ENCODE results near the gene PRRX1.

PRRX1 gene

DNA sequence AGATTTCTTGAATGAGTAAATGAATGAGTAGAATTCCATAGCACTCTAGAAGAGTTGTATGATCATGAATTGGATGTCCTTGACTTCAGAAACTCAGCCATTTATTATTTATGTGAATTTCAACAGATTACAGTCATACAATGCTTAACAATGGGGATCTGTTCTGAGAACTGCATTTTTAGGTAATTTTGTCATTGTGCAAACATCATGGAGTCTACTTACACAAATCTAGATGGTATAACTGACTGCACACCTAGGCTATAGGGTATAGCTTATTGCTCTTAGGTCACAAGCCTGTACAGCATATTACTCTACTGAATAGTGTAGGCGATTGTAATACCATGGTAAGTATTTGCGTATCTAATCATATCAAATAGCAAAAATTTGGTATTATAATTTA is 59.6 kb downstream of the PRRX1 start:
- no peak for DNase-seq

GRCh38 chr1:170725326-170725725 is 61.4 kb downstream of the PRRX1 start:
- no peak for DNase-seq

GRCh38 chr1:170727963-170728362 is 64.0 kb downstream of the PRRX1 start:
- no peak for DNase-seq

DNA sequence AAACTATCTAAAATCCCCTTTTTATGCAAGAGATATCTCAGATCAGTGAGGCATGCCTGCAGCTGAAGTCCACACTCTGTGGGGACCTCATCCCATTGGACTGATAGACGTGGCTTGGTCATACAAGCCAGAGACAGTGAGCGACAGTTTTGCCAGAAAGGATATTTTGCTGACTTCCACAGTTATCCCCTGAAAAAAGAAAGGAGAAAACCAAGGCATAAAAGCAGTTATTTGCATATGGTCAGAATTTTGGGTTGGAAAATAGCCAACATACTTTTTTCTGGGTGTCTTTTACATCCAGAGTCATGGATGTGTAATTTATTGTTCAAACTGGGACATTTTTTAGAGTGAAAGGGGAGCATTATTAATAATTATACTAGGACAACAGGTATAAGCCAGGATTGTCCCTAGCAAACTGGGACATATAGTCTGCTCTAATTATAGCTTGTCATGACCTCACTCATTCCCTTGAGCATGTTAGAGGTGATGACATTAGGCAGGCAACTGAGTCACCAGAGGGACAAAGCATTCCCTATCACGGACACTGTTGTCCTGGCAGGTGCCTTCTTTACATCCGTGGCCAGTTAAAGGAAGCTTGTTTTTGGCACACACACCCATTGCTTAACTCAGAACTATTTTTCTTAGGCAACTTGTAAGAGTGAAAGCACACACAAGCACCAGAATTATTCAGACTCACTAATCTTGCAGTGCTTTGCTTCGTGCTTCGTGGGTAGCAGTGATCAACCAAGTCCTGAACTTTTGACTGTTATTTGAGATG is 65.5 kb downstream of the PRRX1 start:
- DNase-seq, result no peak

GRCh38 chr1:170730014-170730413 is 66.1 kb downstream of the PRRX1 start:
- no peak for DNase-seq

DNA sequence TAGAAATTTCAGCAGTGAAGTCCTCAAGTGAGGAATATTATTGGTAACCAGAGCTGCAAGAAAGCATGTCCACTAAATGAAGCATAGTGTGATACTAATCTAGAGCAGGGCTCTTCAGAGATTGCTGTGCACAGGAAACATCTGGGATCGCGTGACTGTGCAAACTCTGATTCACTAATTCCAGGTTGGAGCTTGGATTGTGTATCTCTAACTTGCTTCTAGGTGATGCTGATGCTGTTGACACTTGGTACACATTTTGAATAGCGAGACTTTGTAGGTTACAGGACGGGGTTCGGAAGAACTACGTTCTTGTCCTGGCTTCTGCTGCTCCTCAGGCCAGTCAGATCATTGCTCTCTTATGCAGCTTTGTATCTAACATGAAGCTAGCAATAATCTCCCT is 66.5 kb downstream of the PRRX1 start:
- DNase-seq, result no peak

DNA sequence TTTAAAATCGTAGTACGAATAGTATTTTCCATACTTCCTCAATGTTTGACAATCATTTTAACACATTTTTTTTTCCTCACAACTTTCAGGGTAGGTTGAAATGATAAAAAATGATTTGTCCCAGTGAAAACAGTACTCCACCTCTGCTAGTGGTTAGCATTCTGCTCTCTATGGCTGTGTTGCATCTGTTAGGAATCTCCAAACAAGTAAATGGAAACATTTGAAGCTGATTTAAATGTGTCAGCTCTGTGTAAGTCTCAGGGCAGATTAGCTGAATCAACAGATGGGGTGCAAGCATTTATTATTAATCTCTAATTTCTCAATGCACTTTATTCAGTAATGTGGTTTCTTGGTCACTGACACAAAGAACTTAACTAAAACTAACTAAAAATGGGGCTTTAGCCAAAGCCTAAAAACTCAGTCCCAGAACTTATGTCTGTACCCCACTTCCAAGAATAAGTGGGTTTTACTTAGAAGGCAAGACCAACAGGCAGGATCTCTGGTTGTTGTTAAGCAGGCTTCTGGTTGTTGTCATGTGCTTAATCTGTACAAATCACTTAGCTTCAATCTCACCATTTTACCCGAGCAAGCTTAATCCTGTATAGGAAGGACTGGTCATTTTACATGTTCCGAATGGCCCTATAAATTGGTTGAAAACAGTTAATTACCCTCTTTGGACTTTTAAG is 67.8 kb downstream of the PRRX1 start:
- DNase-seq, result no peak

DNA sequence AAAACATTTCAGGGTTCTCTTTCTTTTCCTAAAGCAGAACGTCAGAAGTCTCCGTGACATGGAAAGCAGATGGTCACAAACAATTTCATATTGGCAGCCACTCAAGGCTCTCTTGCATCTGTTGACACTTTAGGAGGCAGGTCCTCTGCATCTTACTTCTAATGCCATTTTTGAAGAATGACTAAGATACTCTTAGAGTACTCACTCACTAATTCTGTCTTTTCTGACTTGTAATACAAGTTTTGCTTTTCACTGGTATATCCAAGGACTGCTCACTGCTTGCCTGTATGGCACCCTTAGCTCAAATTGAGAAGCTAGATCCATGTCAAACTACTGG is 68.3 kb downstream of the PRRX1 start:
- DNase-seq, result no peak

DNA sequence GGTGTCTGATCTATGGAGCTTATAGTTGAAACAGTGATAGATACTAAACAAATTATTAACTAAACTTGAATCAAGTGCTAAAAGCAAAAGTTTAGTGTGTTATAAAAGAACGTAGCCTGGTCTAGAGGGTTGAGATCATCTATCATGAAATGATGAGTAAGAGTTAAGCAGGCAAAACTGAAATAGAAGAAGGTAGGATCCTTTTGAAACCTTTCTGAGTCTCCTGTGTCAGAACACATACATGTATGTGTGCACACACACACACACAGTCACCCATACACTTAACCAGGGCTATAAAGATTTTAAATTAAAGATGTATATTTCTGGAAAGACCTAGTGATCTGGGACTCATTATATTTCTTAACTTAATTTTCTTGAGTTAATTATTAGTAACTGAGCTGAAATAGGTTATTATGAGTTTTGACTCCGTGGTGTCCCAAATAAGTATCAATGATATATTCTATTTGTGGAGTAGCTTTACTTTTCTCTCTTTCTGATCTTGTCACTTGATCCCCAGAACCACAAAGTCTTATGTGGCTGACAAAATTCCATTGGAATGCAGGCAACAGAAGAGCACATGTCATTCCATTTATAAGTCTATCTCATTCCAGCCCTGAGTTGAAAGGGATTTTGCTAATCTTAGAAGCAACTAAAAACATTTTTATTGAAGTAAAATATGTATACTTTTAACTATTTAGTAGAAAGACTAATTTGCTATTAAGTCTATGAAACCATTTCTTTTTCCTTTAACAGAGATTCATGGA is 70.7 kb downstream of the PRRX1 start:
- no peak for DNase-seq

GRCh38 chr1:170735366-170736263 is 71.7 kb downstream of the PRRX1 start:
- no peak for DNase-seq

- no peak for DNase-seq
Measured at GRCh38 chr1:170739803-170740202, 75.9 kb downstream of the PRRX1 start.

DNA sequence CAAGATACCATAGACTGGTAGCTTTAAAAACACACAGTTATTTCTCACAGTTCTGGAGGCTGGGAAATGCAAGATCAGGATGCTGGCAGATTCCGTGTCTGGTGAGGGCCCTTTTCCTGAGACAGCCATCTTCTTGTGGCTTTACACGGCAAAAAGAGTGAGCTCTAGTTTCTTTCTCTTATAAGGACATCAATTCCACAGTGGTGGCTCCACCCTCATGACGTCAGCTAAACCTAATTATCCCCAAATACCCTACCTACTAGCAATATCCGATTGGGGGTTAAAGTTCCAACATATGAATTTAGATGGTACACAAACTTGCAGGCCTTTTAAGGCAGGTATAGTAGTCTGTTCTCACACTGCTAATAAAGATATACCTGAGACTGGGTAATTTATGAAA is 77.7 kb downstream of the PRRX1 start:
- DNase-seq, result no peak

DNA sequence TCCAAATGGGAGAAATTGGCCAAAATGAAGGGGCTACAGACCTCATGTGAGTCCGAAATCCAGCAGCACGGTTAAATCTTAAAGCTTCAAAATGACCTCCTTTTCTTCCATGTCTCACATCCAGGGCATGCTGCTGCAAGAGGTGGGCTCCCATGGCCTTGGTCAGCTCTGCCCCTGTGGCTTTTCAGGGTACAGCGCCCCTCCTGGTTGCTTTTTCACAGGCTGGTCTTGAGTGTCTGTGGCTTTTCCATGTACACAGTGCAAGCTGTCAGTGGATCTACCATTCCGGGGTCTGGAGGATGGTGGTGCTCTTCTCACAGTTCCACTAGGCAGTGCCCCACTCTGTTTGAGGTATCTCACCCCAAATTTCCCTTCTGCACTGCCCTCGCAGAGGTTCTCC is 78.7 kb downstream of the PRRX1 start:
- no peak for DNase-seq

DNA sequence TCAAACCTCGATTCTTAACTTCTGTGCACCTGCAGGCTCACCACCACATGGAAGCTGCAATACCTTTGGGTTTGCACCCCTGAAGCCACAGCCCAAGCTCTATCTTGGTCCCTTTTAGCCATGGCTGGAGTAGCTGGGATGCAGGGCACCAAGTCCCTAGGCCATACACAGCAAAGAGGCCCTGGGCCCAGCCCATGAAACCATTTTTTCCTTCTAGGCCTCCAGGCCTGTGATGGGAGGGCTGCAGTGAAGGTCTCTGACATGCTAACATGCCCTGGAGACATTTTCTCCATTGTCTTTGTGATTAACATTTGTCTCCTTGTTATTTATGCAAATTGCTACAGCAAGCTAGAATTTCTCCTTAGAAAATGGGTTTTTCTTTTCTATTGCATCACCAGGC is 79.2 kb downstream of the PRRX1 start:
- DNase-seq, result no peak

DNA sequence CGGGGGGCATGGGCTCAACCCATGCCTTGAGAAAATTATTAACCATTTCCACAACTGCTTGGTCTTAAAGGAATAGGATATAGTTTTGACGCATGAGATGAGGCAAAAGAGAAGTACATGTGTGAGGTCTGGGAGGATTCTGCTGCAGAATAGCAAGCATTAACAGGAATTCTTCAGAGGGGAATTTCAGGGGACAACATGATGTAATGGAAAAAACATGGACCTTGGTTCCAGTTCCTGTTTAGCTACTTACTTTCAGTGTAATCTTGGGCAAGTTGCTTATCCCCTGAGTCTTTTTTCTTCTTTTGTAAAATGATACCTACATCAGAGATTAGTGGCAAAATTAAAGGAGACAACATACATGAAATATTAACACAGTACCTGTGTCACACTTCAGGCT is 85.6 kb downstream of the PRRX1 start:
- no peak for DNase-seq

DNA sequence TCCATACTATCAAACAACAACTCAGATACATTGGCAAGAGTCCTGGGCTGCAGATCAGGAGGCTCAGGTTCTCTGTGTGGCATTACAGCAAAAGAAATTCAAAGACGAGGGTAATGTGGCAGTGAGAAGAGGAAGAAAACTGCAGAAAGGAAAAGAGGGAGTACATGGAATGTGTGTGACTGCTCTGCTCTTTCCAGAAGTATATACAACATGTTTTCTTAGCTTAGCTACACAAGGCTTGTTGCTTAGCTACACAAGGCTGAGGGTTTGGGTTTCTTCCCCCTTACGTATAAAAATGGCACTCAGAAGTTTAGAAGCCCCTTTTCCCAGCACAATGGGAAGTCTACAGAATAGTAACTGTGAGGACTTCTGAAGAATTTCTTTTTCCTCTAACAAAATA is 86.0 kb downstream of the PRRX1 start:
- DNase-seq, result no peak

DNA sequence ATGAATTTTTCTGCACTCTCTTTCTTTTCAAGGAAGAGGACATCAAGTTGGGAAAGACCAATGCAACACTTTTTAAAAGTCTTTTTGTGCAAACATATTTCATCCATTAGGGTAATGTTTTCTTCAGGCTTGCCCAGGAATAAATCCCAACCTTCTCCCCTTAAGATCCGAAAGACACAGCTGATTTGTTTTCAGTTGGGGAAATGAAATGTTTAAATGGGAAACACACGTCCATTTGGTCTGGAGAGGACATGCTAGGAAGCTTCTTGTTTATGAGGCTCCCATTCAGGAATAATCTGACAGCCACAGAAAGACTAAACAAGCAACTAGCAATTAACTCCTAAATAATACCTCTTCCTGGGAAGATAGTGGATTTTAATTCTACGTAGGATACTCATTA is 91.9 kb downstream of the PRRX1 start:
- no peak for DNase-seq

DNA sequence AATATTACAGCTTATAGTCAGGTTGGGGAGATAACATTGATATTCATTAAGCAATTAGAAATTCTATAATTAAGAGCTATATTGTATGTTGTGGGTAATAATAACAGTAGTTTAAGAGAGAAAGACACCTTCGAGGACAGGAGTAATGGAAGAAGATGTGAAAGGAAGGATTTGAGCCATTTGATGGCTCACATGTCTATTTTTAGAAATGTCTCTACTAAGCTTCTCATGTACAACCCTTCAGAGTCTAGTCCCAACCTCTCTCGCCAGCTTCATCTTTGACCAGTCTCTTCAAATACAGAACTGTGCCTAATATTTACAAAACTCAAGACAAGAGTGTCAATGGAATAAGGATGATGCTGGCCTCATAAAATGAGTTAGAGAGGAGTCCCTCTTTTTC is 95.1 kb downstream of the PRRX1 start:
- no peak for DNase-seq

DNA sequence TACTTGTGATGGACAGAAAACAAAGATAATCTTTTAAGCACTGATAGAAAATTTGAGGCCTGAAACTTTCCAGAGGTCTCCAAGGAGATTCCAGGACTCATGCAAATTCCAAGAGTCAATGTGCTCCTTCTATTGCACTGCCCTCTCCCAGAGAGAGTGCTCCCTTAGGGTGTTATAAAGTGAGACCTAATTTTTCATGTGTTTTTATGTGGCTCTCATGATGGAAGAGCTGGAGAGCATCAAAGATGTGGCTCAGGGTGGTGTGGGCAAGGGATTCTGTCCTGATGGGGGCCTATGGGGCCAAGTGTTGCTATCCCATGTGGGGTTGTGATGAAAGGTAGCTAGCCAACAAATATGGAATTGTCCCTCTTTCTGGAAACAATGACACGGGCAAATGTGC is 101.3 kb downstream of the PRRX1 start:
- DNase-seq, result no peak

GRCh38 chr1:170765712-170766330 is 101.9 kb downstream of the PRRX1 start:
- DNase-seq, result no peak

DNA sequence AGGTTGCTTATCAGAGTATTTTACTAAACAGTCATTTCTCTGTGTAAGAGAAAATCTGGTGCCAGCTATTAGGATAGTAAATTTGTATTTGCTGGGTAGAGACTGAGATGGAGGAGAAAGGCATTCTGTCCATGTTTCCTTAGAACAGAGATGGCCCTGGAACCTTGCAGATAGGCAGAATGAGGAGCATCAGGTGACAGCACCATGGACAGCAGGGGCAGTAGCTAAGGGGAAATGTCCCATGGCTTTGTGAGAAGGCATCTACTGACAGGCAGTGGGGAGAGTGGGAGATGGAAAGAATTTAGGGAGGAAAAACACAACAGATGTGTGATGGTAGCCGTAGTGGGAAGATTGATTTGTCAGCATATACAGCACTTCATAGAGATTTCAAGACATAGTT is 105.0 kb downstream of the PRRX1 start:
- no peak for DNase-seq

DNA sequence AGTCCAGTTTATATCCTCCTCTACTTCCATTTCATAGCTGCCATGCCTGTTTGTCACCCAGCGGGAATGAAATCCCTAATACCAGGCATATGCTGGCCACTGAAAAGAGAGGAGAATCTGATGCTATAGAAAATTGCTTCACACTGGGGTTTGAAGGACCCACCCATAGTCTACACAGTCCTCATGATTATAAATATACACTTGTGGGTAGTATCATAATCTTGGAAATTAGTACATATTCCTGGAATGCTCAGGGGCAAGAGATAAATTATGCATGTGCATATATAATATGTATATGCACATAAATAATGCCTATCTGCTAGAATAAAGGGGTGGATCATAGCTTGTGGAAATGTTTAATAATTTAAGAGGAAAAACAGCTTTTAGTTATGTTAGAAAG is 105.8 kb downstream of the PRRX1 start:
- no peak for DNase-seq

DNA sequence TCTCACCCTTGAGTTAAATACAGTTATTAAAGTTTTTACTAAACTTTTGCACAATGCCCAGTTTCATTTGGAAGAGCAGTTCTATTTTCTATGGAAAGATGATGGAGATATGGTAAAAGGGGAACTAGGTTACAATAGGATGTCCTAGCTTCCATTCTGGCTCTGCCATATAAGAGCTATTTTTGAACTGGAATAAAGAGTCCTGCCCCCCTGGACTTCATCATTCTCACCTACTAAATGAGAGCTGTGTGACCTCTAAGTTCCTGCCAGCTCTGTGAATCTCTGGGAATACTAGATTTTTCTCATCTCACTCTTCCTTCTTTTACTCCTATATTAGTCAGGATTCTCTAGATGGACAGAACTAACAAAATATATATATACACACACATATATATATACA is 106.3 kb downstream of the PRRX1 start:
- no peak for DNase-seq
